Hepatocyte (in vitro differentiated cells): ENCODE measurements around the gene TBL1X. TPM values are rescaled to one million over a fixed set of nuclear protein-coding genes. Genes with fewer than 3 reads are reported as not detected.

Experiments
- DNase-seq: peaks from one replicate; pipeline ENCODE4 v3.0.0-alpha.2; 2016; ENCODE audit warnings: low spot score
- H2AFZ ChIP-seq: fragments of 200-600 bp; sonication (generic); 2 replicates; pipeline ENCODE4 v1.6.0; 2016; ENCODE audit warnings: antibody characterized with exemption, mild to moderate bottlenecking
- H3K27ac ChIP-seq: fragments of 200-600 bp; sonication (generic); 2 replicates; pipeline ENCODE4 v1.5.1; 2016; ENCODE audit warnings: mild to moderate bottlenecking
- H3K27me3 ChIP-seq: fragments of 200-600 bp; sonication (generic); 2 replicates; pipeline ENCODE4 v1.6.1; 2016
- H3K36me3 ChIP-seq: fragments of 200-600 bp; sonication (generic); replicated peaks from 2 replicates; pipeline ENCODE4 v1.5.1; 2016; ENCODE audit warnings: low read depth; ENCODE audit not compliant: insufficient read depth
- H3K4me1 ChIP-seq: fragments of 200-600 bp; sonication (generic); 2 replicates; pipeline ENCODE4 v1.5.1; 2016; ENCODE audit warnings: mild to moderate bottlenecking, moderate library complexity; ENCODE audit not compliant: insufficient read depth
- H3K4me2 ChIP-seq: fragments of 200-600 bp; sonication (generic); 2 replicates; pipeline ENCODE4 v1.6.0; 2016
- H3K4me3 ChIP-seq: fragments of 200-600 bp; sonication (generic); 2 replicates; pipeline ENCODE4 v1.5.1; 2016; ENCODE audit warnings: mild to moderate bottlenecking
- H3K79me2 ChIP-seq: fragments of 200-600 bp; sonication (generic); 2 replicates; pipeline ENCODE4 v1.6.0; 2017; ENCODE audit warnings: mild to moderate bottlenecking
- H3K9me2 ChIP-seq: fragments of 200-600 bp; sonication (generic); replicated peaks from 2 replicates; pipeline ENCODE4 v1.6.0; 2017; ENCODE audit warnings: mild to moderate bottlenecking; ENCODE audit not compliant: insufficient read depth
- H3K9me3 ChIP-seq: fragments of 200-600 bp; sonication (generic); 2 replicates; pipeline ENCODE4 v1.5.1; 2016; ENCODE audit warnings: low read depth, mild to moderate bottlenecking
- H4K20me1 ChIP-seq: fragments of 200-600 bp; sonication (generic); 2 replicates; pipeline ENCODE4 v1.6.0; 2016; ENCODE audit warnings: mild to moderate bottlenecking; ENCODE audit not compliant: insufficient read depth, poor library complexity, severe bottlenecking
- CTCF ChIP-seq: fragments of 200-600 bp; sonication (generic); IDR thresholded peaks from 2 replicates; pipeline ENCODE4 v1.5.1; 2016; ENCODE audit warnings: antibody characterized with exemption, mild to moderate bottlenecking; ENCODE audit not compliant: poor library complexity
- EZH2 ChIP-seq: fragments of 200-600 bp; sonication (generic); IDR thresholded peaks from 2 replicates; pipeline ENCODE4 v1.6.1; 2016; ENCODE audit warnings: antibody characterized with exemption, mild to moderate bottlenecking, borderline replicate concordance
- EZH2phosphoT487 ChIP-seq: fragments of 200-600 bp; sonication (generic); IDR thresholded peaks from one replicate; pipeline ENCODE4 v1.6.1; 2018; ENCODE audit warnings: antibody characterized with exemption, mild to moderate bottlenecking, low read depth, moderate library complexity; ENCODE audit not compliant: unreplicated experiment, severe bottlenecking
- WGBS: methylation state at CpG from one replicate; pipeline ENCODE4 v1.1.6; 2016; ENCODE audit warnings: low lambda C conversion rate; ENCODE audit errors: missing lambda C conversion rate; 5-methylcytosine and 5-hydroxymethylcytosine counted together
- polyA plus RNA-seq: library from polyadenylated mRNA; unstranded; fragments of >200 nt; fragmentation: Nextera tagmentation; extraction: Ambion mirVana; gene quantifications from 2 replicates; pipeline ENCODE4 v1.2.1, GENCODE V29; 2016
- total RNA-seq: library from RNA; depleted of rRNA; stranded (reverse); fragments of >200 nt; gene quantifications from 2 replicates; pipeline ENCODE4 v1.2.3, GENCODE V29; 2014

The TBL1X gene
- total and polyA plus RNA-seq, 2 experiments from 2014 or later = 14.9 to 16.0 TPM

GRCh38 chrX:9442056-9442455 is 22.8 kb upstream of the TBL1X start:
- 65% methylated on average over 4 of the region's 4 CpGs for WGBS
- Histone ChIP-seq H3K27me3 (no peaks in the 10 kb centered on the region), H3K9me2 (no peaks in the 10 kb centered on the region)

GRCh38 chrX:9443327-9443726 is 21.5 kb upstream of the TBL1X start:
- DNase-seq = no peak
- no peaks in the 10 kb centered on the region for H3K79me2 ChIP-seq
- no peaks in the 10 kb centered on the region for H3K9me3 ChIP-seq
- WGBS = 91% methylated on average over 20 of the region's 20 CpGs
- TF ChIP-seq CTCF (no peak), EZH2 (no peak), EZH2phosphoT487 (no peak)
- no peak overlapping the region for H3K4me2 ChIP-seq
- no peak overlapping the region for H3K4me3 ChIP-seq
- no peaks in the 10 kb centered on the region for H3K4me1 ChIP-seq
- no peaks in the 10 kb centered on the region for H3K9me2 ChIP-seq
- no peak overlapping the region for H2AFZ ChIP-seq
- H3K36me3 ChIP-seq = no peaks in the 10 kb centered on the region
- H4K20me1 ChIP-seq = no peaks in the 10 kb centered on the region
- no peaks in the 10 kb centered on the region for H3K27me3 ChIP-seq
- no peak overlapping the region for H3K27ac ChIP-seq

More at GRCh38 chrX:9442056-9442455, 22.8 kb upstream of the TBL1X start:
- Histone ChIP-seq H3K4me1 (no peaks in the 10 kb centered on the region), H3K79me2 (no peaks in the 10 kb centered on the region), H3K4me3 (no peak overlapping the region), H3K9me3 (no peaks in the 10 kb centered on the region), H3K27ac (no peak overlapping the region), H4K20me1 (no peaks in the 10 kb centered on the region), H3K4me2 (no peak overlapping the region), H2AFZ (no peak overlapping the region), H3K36me3 (no peaks in the 10 kb centered on the region)
- no peak for DNase-seq
- no peak for TF ChIP-seq EZH2phosphoT487
- no peak for TF ChIP-seq EZH2
- TF ChIP-seq CTCF = no peak

- H3K36me3 ChIP-seq = no peaks in the 10 kb centered on the region
- DNase-seq = no peak
- H3K9me2 ChIP-seq = no peaks in the 10 kb centered on the region
- no peak overlapping the region for H2AFZ ChIP-seq
- no peaks in the 10 kb centered on the region for H3K27me3 ChIP-seq
- H3K4me2 ChIP-seq = no peak overlapping the region
- no peaks in the 10 kb centered on the region for H3K9me3 ChIP-seq
- H3K4me3 ChIP-seq = no peak overlapping the region
- 61% methylated on average over 1 of the region's 1 CpG for WGBS
- TF ChIP-seq EZH2 = no peak
- TF ChIP-seq CTCF = no peak
- TF ChIP-seq EZH2phosphoT487 = no peak
- no peaks in the 10 kb centered on the region for H3K79me2 ChIP-seq
- H4K20me1 ChIP-seq = no peaks in the 10 kb centered on the region
- no peaks in the 10 kb centered on the region for H3K4me1 ChIP-seq
- H3K27ac ChIP-seq = no peak overlapping the region
Observed at GRCh38 chrX:9447906-9448305, 17.0 kb upstream of the TBL1X start.
